GM19035 (cell line): ENCODE measurements around the gene JADE3.
A peak's percentile ranks its signal among the peaks of the same experiment; 100 is the strongest.
"Not testable (repeated sequence)": the region's sequence is repeated elsewhere in the genome, so short reads cannot be mapped to it uniquely, and the experiment has no call there.

ENCODE experiments used
- ATAC-seq: cut with Tn5 transposase; IDR thresholded peaks from one replicate; pipeline ENCODE4 v1.9.1; 2021; ENCODE audit not compliant: unreplicated experiment

Gene JADE3

DNA sequence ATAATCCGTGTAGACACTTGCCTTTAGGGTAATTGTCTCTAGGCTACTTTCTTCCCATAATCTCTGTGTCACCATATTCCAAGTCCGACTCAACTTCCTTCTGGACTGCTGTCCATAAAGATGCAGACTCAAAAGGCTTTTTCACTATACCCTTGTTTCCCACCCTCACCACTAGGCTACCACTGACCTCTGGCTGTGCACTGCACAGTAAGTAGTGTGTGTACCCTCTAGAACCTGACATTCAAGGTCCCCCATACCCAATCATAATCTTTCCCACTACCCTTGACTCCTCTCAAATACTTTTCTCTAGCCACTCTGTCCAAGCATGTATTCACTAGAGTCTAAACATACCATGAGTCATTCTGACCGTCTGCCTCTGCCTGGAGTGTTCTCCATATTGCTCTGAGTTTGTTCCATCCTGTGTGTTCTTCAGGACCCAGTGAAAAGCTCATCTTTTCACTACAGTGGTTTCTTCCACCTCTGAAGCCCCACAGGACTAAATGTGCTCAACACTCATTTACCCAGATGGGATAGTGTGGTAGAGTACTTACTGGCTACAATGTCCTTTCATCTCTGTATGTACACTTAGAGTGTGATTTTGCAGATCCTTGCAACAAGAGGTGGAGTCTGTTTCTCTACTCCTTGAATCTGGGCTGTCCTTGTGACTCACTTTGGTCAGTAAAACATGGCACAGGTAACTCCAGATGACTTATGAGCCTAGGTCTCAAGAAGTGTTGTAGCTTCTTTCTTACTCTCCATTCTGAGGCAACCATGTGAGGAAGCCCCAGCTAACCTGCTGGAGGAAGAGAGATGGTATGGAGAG, 17.4 kb downstream of the JADE3 start:
- no peak for ATAC-seq

DNA sequence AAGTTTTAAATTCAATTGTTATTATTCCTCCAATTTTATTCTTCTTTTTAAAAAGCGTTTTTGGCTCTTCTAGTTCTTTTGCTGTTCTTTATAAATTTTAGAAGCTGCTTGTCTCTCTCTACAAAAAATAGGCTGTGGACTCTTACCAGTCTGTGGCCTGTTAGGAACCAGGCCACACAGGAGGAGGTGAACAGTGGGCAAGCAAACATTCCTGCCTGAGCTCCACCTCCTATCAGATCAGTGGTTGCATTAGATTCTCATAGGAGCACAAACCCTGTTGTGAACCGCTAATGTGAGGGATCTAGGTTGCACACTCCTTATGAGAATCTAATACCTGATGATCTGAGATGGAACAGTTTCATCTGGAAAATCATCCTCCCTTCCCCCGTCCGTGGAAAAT, 23.1 kb downstream of the JADE3 start:
- no peak for ATAC-seq

DNA sequence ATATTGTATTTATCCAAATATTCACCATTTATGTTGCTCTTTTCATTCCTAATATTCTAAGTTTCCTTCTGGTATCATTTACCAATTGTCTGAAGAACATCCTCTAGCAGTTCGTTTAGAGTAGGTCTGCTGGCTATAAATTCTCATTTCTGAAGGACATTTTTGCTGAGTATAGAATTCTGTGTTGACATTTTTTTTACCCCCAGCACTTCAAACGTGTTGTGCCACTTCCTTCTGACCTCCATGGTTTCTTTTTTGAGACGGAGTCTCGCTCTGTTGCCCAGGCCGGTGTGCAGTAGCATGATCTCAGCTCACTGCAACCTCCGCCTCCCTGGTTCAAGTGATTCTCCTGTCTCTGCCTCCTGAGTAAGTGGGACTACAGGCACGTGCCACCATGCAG, 26.4 kb downstream of the JADE3 start:
- ATAC-seq = no peak

DNA sequence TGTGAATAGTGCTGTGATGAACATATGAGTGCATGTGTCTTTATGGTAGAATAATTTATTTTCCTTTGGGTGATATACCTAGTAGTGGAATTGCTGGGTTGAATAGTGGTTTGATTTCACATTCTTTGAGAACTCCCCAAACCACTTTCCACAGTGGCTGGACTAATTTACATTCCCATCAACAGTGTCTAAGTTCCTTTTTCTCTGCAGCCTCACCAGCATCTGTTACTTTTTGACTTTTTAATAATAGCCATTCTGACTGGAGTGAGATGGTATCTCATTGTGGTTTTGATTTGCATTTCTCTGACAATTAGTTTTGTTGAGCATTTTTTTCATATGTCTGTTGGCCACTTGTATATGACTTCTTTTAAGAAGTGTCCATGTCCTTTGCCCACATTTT, 29.1 kb downstream of the JADE3 start:
- no peak for ATAC-seq

DNA sequence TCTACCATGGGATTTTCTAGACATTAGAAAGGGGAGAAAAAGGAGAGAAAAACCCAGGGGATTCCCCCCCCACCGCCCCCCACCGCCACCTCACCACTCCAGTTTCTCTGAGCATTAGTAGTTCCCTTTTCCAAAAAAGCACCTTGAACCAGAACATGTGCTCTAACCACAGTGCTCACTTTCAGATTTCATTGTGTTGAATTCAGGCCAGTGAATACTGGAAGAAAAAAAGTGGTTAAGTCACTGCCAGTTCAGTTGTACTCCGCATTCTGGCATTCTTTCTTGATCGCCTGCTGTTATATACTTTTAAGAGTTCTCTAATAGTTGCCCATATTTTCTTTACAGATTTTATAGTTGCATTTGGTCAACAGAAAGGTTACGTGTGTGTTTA, 40.9 kb downstream of the JADE3 start:
- no peak for ATAC-seq

DNA sequence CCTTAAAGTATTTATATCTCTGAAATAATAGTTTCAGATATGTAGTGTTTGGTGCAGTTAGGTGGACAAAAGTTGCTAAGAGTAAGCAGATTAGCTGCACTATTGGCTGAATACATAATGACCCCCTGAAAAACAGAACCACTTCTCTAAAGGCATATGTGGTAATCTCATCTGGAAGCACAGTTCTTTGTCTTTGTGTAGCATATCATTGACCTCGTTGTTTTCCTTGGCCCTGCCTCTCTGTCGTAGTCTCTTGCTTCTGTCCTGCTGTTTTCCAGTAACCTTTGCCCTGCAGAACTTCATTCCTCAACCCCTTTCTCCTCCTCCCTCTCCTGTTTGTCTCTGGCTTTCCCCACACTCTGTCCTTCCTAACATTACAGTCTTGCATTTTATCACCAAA, 41.4 kb downstream of the JADE3 start:
- ATAC-seq = no peak

DNA sequence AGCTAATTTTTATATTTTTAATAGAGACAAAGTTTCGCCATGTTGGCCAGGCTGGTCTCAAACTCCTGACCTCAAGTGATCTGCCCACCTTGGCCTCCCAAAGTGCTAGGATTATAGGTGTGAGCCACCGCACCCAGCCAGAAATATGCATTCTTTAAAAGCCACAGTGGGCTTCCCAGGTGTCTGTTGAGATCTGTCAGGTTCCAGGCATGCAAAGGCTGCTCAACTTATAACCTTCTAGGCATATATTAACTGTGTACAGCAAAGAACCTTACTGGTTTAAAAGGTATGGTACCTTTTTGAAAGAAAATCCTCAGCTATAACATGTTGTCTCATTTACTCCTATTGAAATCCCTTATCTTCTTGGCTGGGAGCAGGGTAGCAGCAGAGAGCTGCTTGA, 42.5 kb downstream of the JADE3 start:
- no peak for ATAC-seq

DNA sequence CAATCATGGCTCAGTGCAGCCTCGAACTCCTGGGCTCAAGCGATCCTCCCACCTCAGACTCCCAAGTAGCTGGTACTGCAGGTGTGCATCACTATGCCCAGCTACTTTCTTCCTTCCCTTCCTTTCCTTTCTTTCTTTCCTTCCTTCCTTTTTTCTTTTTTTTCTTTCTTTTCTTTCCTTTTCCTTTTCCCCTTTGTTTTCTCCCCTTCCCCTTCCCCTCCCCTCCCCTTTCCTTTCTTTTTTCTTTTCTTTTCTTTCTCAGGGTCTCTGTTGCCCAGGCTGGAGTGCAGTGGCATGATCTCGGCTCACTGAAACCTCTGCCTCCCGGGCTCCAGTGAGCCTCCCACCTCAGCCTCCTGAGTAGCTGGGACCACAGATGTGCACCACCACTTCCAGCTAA, 44.4 kb downstream of the JADE3 start:
- not testable (repeated sequence) for ATAC-seq

DNA sequence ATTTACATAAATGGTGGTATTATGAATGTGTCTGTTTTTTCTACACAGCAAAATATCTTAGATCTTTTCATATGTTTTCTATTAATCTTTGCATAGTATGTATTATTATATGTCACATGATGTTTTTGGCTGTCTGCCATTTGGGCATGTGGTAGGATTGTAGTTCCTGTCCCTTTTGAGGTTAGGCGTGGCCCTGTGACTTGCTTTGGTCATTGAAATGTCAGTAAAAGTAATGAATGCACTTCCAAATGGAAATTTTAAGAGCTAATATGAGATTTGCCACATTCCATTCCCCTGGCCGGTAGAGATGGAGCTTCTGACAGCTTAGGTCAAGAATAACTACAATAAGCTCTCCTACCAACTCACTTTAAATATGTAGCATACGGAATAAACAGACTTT, 45.1 kb downstream of the JADE3 start:
- no peak for ATAC-seq

DNA sequence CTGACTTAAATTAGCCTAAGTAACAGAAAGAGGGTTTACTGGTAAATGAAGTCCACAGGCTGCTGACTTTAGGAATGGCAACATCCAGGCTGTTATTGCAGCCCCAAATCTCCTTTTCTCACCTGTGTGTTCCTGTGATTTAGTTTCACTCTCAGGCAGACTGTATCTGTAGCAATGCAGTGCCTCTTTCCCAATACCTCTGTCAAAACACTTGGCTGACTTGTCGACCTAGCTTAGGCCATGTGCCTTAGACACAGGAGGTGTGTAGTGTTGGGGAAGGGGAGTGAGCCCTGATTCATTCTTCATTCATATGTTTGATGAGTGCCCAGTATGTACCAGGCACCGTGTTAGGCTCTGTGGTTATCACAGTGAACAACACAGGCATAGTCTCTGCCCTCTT, 46.9 kb downstream of the JADE3 start:
- ATAC-seq = no peak

DNA sequence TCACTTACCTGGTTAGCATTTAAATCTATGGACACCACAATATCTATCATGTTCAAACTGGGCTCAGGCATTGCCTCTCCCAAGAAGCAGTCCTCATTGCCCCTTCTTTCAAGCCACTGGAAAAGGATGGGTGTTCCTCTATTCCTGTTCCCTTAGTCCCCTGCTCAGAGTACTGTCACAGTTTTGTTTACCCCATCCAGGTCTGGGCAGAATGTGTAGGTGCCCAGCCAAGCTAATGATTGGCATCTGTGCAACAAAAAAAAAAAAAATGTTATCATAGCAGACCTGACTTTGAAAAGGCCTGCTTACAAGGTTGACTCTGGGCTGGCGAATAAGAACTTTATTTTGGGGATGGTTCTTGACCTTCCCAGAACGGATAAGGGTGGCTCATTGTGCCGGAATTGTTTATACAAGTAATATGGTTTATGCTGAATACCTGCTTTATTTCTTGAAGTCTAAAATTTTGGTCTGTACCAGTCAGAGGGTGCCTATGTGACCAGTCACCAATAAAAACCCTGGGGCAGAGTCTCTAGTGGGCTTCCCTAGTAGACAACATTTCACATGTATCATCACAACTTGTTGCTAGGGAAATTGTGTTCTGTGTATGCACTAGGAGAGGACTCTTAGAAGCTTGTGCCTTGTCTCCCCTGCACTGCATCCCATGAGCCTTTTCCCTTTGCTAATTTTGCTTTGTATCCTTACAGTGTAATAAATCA, 47.9 kb downstream of the JADE3 start:
- ATAC-seq = no peak

DNA sequence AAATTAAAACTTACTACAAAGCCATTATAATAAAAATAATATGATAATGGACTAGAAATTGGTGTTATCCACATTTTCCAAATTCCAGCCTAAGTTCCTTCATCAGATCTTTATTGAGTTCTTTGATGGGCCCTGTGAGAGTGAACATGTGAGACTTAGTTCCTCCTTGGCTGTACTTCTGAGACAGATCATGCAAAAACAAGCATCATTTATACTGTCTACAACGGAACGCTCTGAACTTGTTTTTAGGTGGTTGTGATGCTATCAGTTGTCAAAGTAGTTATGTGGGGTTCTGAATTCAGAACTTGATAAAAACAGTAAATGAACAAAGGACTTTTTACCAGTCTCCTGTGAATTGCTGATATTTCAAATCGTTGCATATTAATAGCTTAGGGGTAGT, 48.9 kb downstream of the JADE3 start:
- no peak for ATAC-seq

DNA sequence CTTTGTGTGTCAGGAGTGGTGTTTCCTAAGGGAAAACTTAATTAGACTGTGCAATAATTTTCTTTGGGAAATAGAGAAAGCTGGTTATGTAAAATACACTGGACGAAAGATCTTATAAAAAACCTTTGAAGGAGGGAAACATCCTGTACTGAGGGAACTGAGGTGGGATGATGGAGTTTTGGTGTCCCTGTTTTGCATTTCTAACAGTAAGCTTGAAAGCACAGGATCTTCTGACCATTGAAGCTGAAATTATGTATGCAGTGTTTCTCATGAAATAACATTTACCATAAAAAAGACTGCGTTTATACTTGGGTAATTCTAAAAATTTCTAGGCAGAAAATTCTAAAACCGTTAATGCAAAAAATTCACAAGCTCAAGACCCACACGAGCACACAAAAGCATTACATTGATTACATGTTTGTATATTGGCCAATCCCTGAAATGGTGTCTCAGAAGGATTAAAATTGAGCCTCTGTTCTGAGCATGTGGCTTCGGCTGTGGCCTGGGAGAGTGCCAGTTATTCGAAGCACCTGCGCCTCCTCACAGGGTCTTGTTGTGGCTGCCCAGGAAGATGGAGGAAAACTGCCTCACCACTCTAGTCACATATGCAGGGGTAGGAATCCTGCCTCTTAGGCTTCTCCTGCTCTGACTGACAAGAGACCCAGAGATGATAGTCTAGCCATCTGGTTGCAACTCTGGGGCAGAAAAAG, 49.5 kb downstream of the JADE3 start:
- no peak for ATAC-seq

DNA sequence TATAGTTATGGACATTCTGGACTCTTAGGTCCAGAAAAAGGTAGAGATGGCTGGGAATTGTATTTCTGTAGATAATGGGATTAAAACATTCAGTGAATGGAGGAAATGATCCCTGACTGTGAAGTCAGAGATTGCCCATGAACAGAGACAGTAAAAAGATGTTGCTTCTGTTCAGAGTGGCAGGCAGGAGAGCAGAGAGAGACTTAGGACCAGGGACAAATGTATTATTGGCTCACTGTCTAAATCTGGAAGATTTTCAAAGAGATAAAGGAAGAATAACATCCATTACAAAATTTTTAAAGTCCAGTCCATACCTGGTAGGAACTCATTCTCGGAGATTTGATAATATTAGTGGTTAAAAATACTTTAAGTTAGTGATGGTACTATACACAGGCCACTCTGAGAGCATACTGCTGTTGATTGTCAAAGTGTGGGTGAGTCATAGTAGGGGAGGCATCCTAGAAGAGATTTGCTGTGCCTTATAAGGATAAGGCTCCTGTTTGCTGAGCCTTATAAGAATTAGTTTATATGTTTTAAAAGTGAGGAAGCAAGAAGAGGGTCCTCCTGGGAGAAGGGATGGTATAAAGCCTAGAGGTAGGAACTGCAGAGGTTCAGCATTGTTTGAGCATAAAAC, 53.0 kb downstream of the JADE3 start:
- no peak for ATAC-seq

DNA sequence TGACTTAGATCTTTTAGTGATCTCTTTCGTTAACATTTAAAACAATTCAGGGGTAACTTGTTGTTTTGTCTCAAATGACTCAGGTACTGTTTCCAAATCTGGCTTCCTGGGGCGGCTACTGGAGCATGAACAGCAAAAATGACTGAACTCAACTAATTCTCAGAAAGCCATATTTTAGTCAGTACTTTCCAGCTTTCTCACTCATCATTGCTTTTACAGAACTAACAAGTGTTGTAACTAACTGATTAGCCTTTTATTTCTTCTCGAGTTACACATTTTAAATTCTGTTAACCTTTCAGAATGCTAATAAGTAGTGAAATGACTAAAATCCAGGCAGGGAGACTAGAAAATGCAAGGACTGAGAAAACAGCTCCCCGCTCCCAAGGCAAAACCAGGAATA, 55.3 kb downstream of the JADE3 start:
- ATAC-seq = peak; percentile 70

DNA sequence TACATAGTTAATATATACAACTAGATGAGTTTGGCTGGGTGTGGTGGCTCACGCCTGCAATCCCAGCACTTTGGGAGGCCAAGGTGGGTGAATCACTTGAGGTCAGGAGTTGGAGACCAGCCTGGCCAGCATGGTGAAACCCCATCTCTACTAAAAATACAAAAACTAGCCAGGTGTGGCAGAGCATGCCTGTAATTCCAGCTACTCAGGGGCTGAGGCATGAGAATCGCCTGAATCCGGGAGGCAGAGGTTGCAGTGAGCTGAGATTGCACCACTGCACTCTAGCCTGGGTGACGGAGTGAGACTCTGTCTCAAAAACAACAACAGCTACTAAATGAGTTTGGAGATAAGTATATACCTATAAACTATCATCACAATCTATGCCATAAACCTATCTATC, 64.8 kb downstream of the JADE3 start:
- ATAC-seq = not testable (repeated sequence)

DNA sequence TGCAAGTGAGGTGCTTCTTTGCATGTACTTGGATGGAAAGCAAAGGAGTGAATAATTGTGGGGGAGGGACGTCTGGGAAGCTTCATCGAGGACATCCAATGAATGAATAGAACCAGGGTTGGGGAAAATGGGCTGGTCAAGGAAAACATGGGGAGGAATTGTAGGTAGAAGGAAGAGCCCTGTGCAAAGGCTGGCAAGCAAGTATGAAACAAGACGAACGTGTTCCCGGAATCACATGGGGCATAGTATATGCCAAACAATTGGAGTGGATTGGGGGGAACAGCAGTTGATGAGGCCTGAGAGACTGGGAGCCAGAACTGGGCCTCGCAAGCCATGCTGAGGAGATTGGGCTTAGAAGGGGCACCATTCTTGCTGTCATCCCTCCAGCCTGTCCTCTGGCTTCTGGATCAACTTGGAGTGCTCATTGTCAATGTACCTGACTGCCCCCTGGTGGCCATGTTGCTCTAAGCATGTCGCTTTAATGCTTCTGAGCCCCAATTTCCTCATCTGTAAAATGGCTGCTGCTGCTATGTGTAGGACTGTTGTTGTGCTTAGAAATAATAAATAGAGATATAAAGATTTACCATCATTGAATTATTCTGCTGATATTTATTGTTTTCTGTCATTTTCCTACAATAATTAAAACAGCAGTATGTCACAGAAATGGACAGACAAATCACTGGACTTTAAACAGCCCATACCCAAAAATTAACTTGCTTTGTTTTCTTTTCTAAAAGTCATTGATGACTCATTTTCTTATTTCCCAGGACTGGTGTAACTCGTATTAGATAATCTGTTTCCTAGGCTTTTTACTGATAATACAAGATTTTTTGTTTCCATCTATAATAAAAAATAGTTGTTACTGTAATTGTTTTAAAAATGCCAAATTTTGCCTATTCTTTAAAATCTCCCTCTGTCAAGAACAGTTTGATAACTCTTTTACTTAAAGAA, 66.4 kb downstream of the JADE3 start:
- ATAC-seq = no peak

DNA sequence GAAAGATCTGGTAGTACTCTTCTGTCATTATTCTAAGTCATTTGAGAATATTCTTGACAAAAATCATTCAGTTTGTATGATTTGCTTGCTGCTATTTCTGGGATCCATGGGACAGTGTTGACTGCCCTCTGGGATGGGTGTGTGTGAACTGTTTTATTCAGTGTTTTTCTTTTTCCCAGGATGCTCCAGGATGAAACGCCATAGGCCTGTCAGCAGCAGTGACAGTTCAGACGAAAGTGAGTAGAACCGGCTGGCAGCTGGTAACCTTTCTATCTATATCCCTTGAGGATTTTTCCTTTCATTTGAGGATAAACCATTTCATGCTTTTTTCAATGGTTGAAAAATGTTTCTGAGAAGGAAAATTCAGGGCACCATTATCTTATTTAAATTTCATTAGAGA, 72.5 kb downstream of the JADE3 start:
- ATAC-seq = no peak

DNA sequence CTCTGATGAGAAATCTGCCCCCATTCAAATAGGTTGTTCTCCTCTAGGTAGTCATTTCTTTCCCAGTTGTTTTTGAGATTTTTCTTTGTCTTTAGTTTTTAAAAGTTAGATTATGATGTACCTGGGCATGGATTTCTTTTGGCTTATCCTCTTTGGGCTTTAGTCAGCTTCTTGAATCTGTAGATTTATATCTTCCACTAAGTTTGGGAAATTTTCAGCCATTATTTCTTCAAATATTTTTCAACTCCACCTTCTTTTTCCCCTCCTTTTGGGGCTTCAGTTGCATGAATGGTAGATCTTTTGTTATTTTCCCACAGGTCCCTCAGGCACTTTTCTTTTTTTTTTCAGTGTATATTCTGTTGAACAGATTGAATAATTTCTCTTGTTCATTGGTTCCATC, 77.3 kb downstream of the JADE3 start:
- ATAC-seq = no peak

DNA sequence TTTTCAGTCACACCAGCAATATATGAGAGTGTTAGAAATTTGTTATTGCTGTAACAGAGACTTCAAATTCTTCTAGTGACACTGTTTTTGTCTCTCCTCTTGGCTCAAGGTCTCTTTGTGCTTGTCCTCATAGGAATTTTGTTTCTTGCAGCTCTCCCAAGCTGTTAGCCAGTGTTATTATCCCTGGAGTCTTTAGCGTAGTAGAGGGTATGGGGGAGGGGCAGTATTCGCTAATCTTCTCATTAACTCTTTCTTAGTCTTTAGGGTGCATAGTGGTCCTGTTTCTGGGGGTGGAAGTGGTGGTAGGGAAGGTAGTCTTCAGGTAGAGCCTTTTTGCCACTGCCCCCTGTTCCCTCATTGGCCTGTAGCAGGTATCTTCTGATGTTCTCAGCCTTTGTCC, 79.4 kb downstream of the JADE3 start:
- no peak for ATAC-seq
